Uterus (tissue), 2 donors: ENCODE measurements around the gene GPHN.

Experiments
- CTCF ChIP-seq, 4 experiments: fragments of 200-600 bp in 2 of 4; fragments of 450-650 bp in 2 of 4; sonication (generic) in 2 of 4; IDR thresholded peaks; one replicate each; pipeline ENCODE4 v1.5.1; 2016 to 2019; ENCODE audit warnings: antibody characterized with exemption in 4 of 4, mild to moderate bottlenecking in 2 of 4, moderate library complexity in 1 of 4
- POLR2A ChIP-seq, 2 donors: fragments of 450-650 bp; IDR thresholded peaks; one replicate each; pipeline ENCODE4 v1.6.1; 2016; ENCODE audit warnings: antibody characterized with exemption in 2 of 2, mild to moderate bottlenecking in 1 of 2, moderate library complexity in 1 of 2

DNA sequence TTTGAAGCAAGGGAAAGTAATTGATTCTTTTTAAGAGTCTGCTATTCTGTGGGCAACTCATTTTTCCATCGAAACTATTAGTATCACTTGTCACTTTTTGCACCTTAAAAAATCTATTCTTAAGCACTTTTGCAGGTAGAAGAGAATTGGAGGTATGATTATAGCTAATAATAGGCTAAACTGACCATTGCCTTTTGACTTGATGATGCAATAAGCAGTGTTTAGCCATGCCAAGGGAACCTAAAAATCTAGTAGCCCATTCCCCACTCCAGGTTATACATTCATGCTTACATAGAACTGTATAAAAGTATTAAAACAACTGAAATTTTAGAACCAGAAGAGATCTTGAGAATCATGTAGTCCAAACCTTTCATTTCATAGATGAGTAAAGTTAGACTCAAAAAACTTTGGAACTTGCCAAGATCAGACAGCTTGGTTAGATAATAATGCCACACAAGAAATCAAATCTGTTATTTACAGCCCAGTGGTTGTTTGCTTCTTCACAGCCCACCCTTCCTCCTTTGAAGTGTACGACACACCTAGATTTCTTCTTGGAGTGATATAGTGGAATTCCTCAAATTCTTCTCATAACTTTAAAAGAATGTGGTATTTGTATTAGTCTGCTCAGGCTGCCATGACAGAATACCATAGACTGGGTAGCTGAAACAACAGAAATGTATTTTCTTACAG is 659.6 kb downstream of the GPHN start:
- no peak for TF ChIP-seq POLR2A (IDR thresholded peaks at IDR 0.05)
- TF ChIP-seq CTCF (IDR thresholded peaks at IDR 0.05) = no peak
